K562 (cell line): Measurements from ENCODE around the gene PHACTR2.
"Not testable (repeated sequence)": the region's sequence is repeated elsewhere in the genome, so short reads cannot be mapped to it uniquely, and the experiment has no call there.

ENCODE experiments used
- ESRRA ChIP-seq: fragments of 450-650 bp; IDR thresholded peaks from 2 replicates; pipeline ENCODE4 v1.6.1; 2014; ENCODE audit warnings: low read depth, mild to moderate bottlenecking, moderate library complexity, borderline replicate concordance
- POLR2AphosphoS2 ChIP-seq: IDR thresholded peaks from 2 replicates; pipeline ENCODE4 v1.6.1; 2012; ENCODE audit warnings: low read length, improper control_type of control experiment

DNA sequence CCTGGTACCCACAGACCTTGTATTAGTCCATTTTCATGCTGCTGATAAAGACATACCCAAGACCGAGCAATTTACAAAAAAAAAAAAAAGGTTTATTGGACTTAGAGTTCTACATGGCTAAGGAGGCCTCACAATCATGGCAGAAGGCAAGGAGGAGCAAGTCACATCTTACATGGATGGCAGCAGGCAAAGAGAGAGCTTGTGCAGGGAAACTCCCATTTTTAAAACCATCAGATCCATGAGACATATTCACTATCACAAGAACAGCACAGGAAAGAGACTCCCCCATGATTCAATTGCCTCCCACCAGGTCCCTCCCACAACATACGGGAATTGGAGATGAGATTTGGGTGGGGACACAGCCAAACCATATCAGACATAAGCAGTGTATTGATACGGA is 17.6 kb upstream of the PHACTR2 start:
- not testable (repeated sequence) for TF ChIP-seq ESRRA, POLR2AphosphoS2
